GM23338 (cell line): Measurements from ENCODE around the gene ZHX3. TPM values are rescaled to one million over a fixed set of nuclear protein-coding genes. Genes with fewer than 3 reads are reported as not detected.

Experiments
- ATAC-seq: fragments of 200-7000 bp; cut with Tn5 transposase; 3 replicates; pipeline ENCODE4 v1.9.1; 2020
- DNase-seq: peaks from one replicate; pipeline ENCODE4 v3.0.0-alpha.2; 2015; ENCODE audit warnings: low spot score
- H2AFZ ChIP-seq: fragments of 200-600 bp; sonication (generic); 2 replicates; pipeline ENCODE4 v1.8.0; 2016; ENCODE audit warnings: antibody characterized with exemption, mild to moderate bottlenecking, moderate library complexity
- H3F3A ChIP-seq: fragments of 200-600 bp; sonication (generic); replicated peaks from 2 replicates; pipeline ENCODE4 v1.8.0; 2017; ENCODE audit warnings: antibody characterized with exemption, mixed run types, low read depth
- H3K27ac ChIP-seq: fragments of 200-600 bp; sonication (generic); 2 replicates; pipeline ENCODE4 v1.6.1; 2016; ENCODE audit warnings: low read depth
- H3K27me3 ChIP-seq: fragments of 200-600 bp; sonication (generic); 2 replicates; pipeline ENCODE4 v1.8.0; 2016; ENCODE audit warnings: mild to moderate bottlenecking, mixed run types, moderate library complexity; ENCODE audit not compliant: insufficient read depth
- H3K36me3 ChIP-seq: fragments of 200-600 bp; sonication (generic); 2 replicates; pipeline ENCODE4 v1.8.0; 2016; ENCODE audit warnings: mild to moderate bottlenecking; ENCODE audit not compliant: insufficient read depth
- H3K4me1 ChIP-seq: fragments of 200-600 bp; sonication (generic); 2 replicates; pipeline ENCODE4 v1.8.0; 2016; ENCODE audit warnings: mild to moderate bottlenecking, moderate library complexity; ENCODE audit not compliant: insufficient read depth
- H3K4me2 ChIP-seq: fragments of 200-600 bp; sonication (generic); 2 replicates; pipeline ENCODE4 v1.7.1; 2017; ENCODE audit warnings: mixed run types
- H3K4me3 ChIP-seq: fragments of 200-600 bp; sonication (generic); 2 replicates; pipeline ENCODE4 v1.6.1; 2016; ENCODE audit warnings: mixed run types
- H3K79me2 ChIP-seq: fragments of 200-600 bp; sonication (generic); replicated peaks from 2 replicates; pipeline ENCODE4 v1.8.0; 2017; ENCODE audit warnings: mild to moderate bottlenecking; ENCODE audit not compliant: insufficient read depth
- H3K9me2 ChIP-seq: fragments of 200-600 bp; sonication (generic); 2 replicates; pipeline ENCODE4 v1.8.0; 2017; ENCODE audit not compliant: insufficient read depth
- H4K20me1 ChIP-seq: fragments of 200-600 bp; sonication (generic); replicated peaks from 2 replicates; pipeline ENCODE4 v1.8.0; 2017; ENCODE audit warnings: mild to moderate bottlenecking; ENCODE audit not compliant: insufficient read depth
- H3K27ac Mint-ChIP-seq: 2 replicates; pipeline ENCODE4 v1.8.0; 2020; ENCODE audit warnings: inconsistent platforms, mild to moderate bottlenecking, moderate library complexity, mixed read lengths
- H3K27me3 Mint-ChIP-seq: 3 replicates; pipeline ENCODE4 v1.8.0; 2022; ENCODE audit warnings: low read depth, mild to moderate bottlenecking, moderate library complexity, mixed read lengths, inconsistent platforms; ENCODE audit not compliant: insufficient read depth, poor library complexity
- H3K36me3 Mint-ChIP-seq: 3 replicates; pipeline ENCODE4 v1.8.0; 2021; ENCODE audit warnings: low read depth, mild to moderate bottlenecking, inconsistent platforms, moderate library complexity, mixed read lengths
- H3K4me1 Mint-ChIP-seq: 3 replicates; pipeline ENCODE4 v1.8.0; 2020; ENCODE audit warnings: mild to moderate bottlenecking, inconsistent platforms, mixed read lengths
- H3K4me3 Mint-ChIP-seq: 3 replicates; pipeline ENCODE4 v1.8.0; 2021; ENCODE audit warnings: moderate library complexity, mild to moderate bottlenecking, inconsistent platforms, mixed read lengths
- H3K9me3 Mint-ChIP-seq: 3 replicates; pipeline ENCODE4 v1.8.0; 2020; ENCODE audit warnings: moderate library complexity, mild to moderate bottlenecking, inconsistent platforms, mixed read lengths
- EZH2 ChIP-seq: fragments of 200-600 bp; sonication (generic); IDR thresholded peaks from one replicate; pipeline ENCODE4 v1.8.0; 2017; ENCODE audit warnings: antibody characterized with exemption, mild to moderate bottlenecking, low read depth; ENCODE audit not compliant: unreplicated experiment
- EZH2phosphoT487 ChIP-seq: fragments of 200-600 bp; sonication (generic); IDR thresholded peaks from one replicate; pipeline ENCODE4 v1.8.1; 2018; ENCODE audit warnings: antibody characterized with exemption; ENCODE audit not compliant: unreplicated experiment
- JUNB ChIP-seq: IDR thresholded peaks from one replicate; pipeline ENCODE4 v1.6.1; 2016; ENCODE audit warnings: antibody characterized with exemption; ENCODE audit not compliant: unreplicated experiment
- NANOG ChIP-seq: IDR thresholded peaks from 2 replicates; pipeline ENCODE4 v1.6.1; 2016; ENCODE audit warnings: antibody characterized with exemption, borderline replicate concordance
- STAT1 ChIP-seq: IDR thresholded peaks from one replicate; pipeline ENCODE4 v1.6.1; 2016; ENCODE audit warnings: antibody characterized with exemption; ENCODE audit not compliant: unreplicated experiment
- ZNF114 ChIP-seq: fragments of 250-450 bp; sonication (Bioruptor Pico); IDR thresholded peaks from 2 replicates; pipeline ENCODE4 v1.5.0; 2020; ENCODE audit warnings: mild to moderate bottlenecking, moderate library complexity
- ZNF331 ChIP-seq: fragments of 250-450 bp; sonication (Bioruptor Pico); IDR thresholded peaks from 2 replicates; pipeline ENCODE4 v1.5.0; 2020; ENCODE audit warnings: low read depth, mild to moderate bottlenecking, moderate library complexity
- ZNF462 ChIP-seq: fragments of 250-450 bp; sonication (Bioruptor Pico); IDR thresholded peaks from 2 replicates; pipeline ENCODE4 v1.5.0; 2020; ENCODE audit warnings: mild to moderate bottlenecking, moderate library complexity
- polyA plus RNA-seq: library from polyadenylated mRNA; unstranded; fragments of >200 nt; fragmentation: Nextera tagmentation; extraction: Ambion mirVana; gene quantifications from 2 replicates; pipeline ENCODE4 v1.2.1, GENCODE V29; 2016
- total RNA-seq: library from RNA; depleted of rRNA; stranded (reverse); fragments of >200 nt; shearing (Covaris generic); gene quantifications from 2 replicates; pipeline ENCODE4 v1.2.3, GENCODE V29; 2014

ZHX3 gene
- total and polyA plus RNA-seq, 2 experiments from 2014 or later = 1.7 to 2.8 TPM

GRCh38 chr20:41167118-41167470, 150.4 kb downstream of the ZHX3 start (continued):
- TF ChIP-seq ZNF462 (CRISPR knock-in tag) (no peak), EZH2phosphoT487 (no peak), EZH2 (no peak), STAT1 (no peak), ZNF114 (CRISPR knock-in tag) (no peak)

- H3K27ac ChIP-seq = no peak overlapping the region
- peaks cover 3% of the 10 kb centered on the region for H4K20me1 ChIP-seq
- Mint-ChIP-seq H3K27me3 (peaks cover 11% of the 10 kb centered on the region), H3K4me1 (no peaks in the 10 kb centered on the region), H3K27ac (no peak overlapping the region), H3K9me3 (no peaks in the 10 kb centered on the region), H3K4me3 (no peak overlapping the region), H3K36me3 (peaks cover 92% of the 10 kb centered on the region)
- no peak overlapping the region for H2AFZ ChIP-seq
- no peaks in the 10 kb centered on the region for H3K4me1 ChIP-seq
- no peak for TF ChIP-seq STAT1
- no peak for TF ChIP-seq NANOG
- no peak for TF ChIP-seq ZNF462 (CRISPR knock-in tag)
- TF ChIP-seq ZNF331 = no peak
- TF ChIP-seq ZNF114 (CRISPR knock-in tag) = no peak
- TF ChIP-seq JUNB = no peak
- no peak for TF ChIP-seq EZH2
- TF ChIP-seq EZH2phosphoT487 = no peak
- H3K4me2 ChIP-seq = no peak overlapping the region
- no peaks in the 10 kb centered on the region for H3K27me3 ChIP-seq
- no peak for ATAC-seq
- no peaks in the 10 kb centered on the region for H3F3A ChIP-seq
- no peaks in the 10 kb centered on the region for H3K79me2 ChIP-seq
- H3K4me3 ChIP-seq = no peak overlapping the region
- H3K9me2 ChIP-seq = no peaks in the 10 kb centered on the region
- H3K36me3 ChIP-seq = peaks cover 19% of the 10 kb centered on the region
- DNase-seq = no peak
Measured at GRCh38 chr20:41166201-41167117, 151.1 kb downstream of the ZHX3 start.
